Lower lobe of right lung (tissue), 2 donors: Measurements from ENCODE around the gene ALG9. TPM values are rescaled to one million over a fixed set of nuclear protein-coding genes. Genes with fewer than 3 reads are reported as not detected.
A peak's percentile ranks its signal among the peaks of the same experiment; 100 is the strongest.

Experiments
- ATAC-seq, 2 donors: fragments of 200-7000 bp; cut with Tn5 transposase; one replicate each; pipeline ENCODE4 v1.9.1; 2020 to 2022; ENCODE audit warnings: mild to moderate bottlenecking in 2 of 2, moderate library complexity in 2 of 2
- DNase-seq: peaks from one replicate; pipeline ENCODE4 v3.0.0-alpha.2; 2020
- H3K27ac ChIP-seq: fragments of 200-600 bp; one replicate; pipeline ENCODE4 v1.8.0; 2022
- H3K27me3 ChIP-seq: fragments of 200-600 bp; one replicate; pipeline ENCODE4 v1.8.0; 2022; ENCODE audit warnings: low read depth
- H3K36me3 ChIP-seq: fragments of 200-600 bp; one replicate; pipeline ENCODE4 v1.8.0; 2022; ENCODE audit warnings: mild to moderate bottlenecking
- H3K4me1 ChIP-seq: fragments of 200-600 bp; one replicate; pipeline ENCODE4 v1.8.0; 2022
- H3K4me3 ChIP-seq: fragments of 200-600 bp; one replicate; pipeline ENCODE4 v1.8.0; 2022; ENCODE audit warnings: mild to moderate bottlenecking
- H3K9me3 ChIP-seq: fragments of 200-600 bp; one replicate; pipeline ENCODE4 v1.8.0; 2022
- intact Hi-C: fragments of 100-400 bp; cut with DNase I; formaldehyde crosslinking; loops from one replicate; pipeline ENCODE4 v1.11.0; 2022
- total RNA-seq: library from RNA; stranded (reverse); fragmentation: NEBNext Ultra II Directional; extraction: Animal tissue kit (Norgen Biotek cat#: 25700); gene quantifications from one replicate; pipeline ENCODE4 v1.2.1, GENCODE V29; 2021
- TF ChIP-seq, protein P1 (sequence below): fragments of 200-600 bp; IDR thresholded peaks from one replicate; pipeline ENCODE4 v1.8.0; 2022; ENCODE audit warnings: antibody characterized with exemption, mild to moderate bottlenecking
- donor health status: DM: no; HTN: yes; CAD: no; lungs with severe emphysema.

ALG9 gene
- total RNA-seq, 1 donor from 2014 or later, result 25.5 TPM

DNA sequence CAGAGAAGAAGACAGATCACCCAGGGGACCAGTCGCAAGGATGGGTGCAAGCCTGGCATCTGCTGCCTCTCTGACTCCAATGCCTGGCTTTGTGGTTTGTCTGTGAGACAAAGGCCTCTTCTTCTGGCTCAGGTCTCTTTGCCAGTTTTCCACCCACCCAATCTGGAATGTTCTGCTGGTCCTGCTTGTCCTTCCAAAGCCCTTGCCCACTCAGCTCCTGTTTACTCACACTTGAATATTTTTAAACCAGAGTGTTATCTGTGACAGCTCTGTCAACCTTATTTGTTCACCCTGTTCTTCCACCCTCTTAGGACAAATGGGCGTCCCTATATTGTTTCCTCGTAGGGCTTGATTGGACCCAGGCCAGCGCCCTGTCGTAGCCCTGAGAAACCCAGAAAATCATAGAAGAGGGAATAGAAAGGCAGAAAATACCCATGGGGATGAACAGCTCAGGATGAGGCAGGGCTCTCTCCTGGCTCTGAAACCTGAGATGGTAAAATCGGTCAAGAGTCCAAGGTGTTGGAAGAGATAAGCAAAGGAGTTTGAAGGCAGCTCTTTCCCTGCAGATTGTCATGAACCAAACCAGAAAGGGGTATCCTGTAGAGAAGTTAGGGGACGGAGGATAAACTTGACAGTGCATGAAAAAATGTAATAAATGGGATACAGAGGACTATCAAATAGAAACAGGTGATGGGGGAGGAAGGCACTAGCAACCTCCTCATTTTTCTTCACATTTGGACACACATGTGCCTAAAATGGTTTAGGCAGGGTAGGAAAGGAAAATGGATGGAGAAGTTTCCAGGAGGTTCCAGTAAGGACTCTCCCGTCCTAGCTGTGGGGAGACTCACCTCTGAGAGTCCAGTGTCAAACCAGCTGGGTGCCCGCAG, 39.5 kb upstream of the ALG9 start:
- TF ChIP-seq, protein P1, sequence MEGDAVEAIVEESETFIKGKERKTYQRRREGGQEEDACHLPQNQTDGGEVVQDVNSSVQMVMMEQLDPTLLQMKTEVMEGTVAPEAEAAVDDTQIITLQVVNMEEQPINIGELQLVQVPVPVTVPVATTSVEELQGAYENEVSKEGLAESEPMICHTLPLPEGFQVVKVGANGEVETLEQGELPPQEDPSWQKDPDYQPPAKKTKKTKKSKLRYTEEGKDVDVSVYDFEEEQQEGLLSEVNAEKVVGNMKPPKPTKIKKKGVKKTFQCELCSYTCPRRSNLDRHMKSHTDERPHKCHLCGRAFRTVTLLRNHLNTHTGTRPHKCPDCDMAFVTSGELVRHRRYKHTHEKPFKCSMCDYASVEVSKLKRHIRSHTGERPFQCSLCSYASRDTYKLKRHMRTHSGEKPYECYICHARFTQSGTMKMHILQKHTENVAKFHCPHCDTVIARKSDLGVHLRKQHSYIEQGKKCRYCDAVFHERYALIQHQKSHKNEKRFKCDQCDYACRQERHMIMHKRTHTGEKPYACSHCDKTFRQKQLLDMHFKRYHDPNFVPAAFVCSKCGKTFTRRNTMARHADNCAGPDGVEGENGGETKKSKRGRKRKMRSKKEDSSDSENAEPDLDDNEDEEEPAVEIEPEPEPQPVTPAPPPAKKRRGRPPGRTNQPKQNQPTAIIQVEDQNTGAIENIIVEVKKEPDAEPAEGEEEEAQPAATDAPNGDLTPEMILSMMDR, result no peak
- H3K9me3 ChIP-seq, result no peaks in the 10 kb centered on the region
- H3K27me3 ChIP-seq, result peaks cover 14% of the 10 kb centered on the region
- peak overlapping the region; percentile 59 for H3K4me3 ChIP-seq
- peak overlapping the region; percentile 83 for H3K27ac ChIP-seq
- peaks cover 11% of the 10 kb centered on the region for H3K4me1 ChIP-seq
- intact Hi-C loops, result no loop called here
- ATAC-seq (peak; percentile 12 to 74), DNase-seq (no peak)
- peaks cover 9% of the 10 kb centered on the region for H3K36me3 ChIP-seq

DNA sequence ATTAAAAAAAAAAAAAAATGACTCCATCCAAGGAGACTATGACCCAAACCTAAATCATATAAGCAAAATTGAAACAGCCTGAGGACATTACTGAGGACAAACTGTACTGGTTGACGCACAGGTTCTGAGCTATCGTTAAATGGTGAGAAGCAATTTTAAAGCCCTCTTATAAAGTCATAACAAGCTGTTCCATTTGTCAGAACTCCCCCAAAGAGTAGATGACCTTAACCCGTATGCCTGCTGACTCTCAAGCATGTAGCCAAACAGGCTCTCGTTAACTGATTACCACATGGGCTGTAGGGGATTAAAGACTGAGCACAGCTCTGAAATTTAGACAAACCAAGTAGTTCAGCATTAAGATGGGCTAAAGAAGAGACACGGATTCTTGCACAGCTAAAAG, 38.0 kb upstream of the ALG9 start:
- Histone ChIP-seq H3K4me1 (peaks cover 11% of the 10 kb centered on the region), H3K27me3 (peaks cover 14% of the 10 kb centered on the region), H3K4me3 (no peak overlapping the region), H3K36me3 (peaks cover 9% of the 10 kb centered on the region), H3K27ac (no peak overlapping the region), H3K9me3 (no peaks in the 10 kb centered on the region)
- ATAC-seq (no peak), DNase-seq (no peak)
- intact Hi-C loops, result no loop called here
- TF ChIP-seq, protein P1, result no peak

DNA sequence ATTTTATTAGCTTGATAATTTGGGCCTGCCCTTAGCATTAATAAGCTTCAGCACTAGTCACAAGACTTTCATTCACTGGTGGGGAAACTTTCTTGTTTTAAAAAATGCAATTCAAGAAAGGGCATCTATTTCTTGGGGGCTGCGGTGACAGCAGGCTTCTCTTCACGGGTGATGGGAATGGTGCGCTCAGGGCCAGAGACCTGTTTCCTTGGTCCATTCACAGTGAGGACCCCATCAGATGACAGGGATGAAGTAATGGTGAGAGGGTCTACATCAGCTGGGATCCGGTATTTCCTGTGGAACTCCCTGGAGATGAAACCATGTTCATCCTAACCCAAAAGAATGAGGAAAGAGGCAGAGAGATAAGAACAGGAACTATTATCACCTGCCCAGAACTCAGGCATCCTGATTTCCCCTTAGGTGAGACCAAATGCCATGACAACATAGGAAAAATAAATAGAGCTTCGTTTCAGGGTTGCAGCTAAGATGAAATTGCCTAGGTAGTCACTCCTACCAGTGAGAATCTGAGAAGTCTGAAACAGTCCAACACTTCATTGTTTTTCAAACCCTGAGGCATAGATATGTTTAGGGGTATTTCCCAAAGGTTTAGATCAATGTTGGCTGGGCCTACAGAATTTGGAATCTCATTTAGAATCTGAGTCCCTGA, 37.4 kb upstream of the ALG9 start:
- Histone ChIP-seq H3K9me3 (no peaks in the 10 kb centered on the region), H3K4me3 (no peak overlapping the region), H3K4me1 (peaks cover 11% of the 10 kb centered on the region), H3K36me3 (peaks cover 9% of the 10 kb centered on the region), H3K27me3 (peaks cover 14% of the 10 kb centered on the region), H3K27ac (no peak overlapping the region)
- ATAC-seq, result no peak
- TF ChIP-seq, protein P1, result no peak
- intact Hi-C loops, result no loop called here
- DNase-seq, result no peak

DNA sequence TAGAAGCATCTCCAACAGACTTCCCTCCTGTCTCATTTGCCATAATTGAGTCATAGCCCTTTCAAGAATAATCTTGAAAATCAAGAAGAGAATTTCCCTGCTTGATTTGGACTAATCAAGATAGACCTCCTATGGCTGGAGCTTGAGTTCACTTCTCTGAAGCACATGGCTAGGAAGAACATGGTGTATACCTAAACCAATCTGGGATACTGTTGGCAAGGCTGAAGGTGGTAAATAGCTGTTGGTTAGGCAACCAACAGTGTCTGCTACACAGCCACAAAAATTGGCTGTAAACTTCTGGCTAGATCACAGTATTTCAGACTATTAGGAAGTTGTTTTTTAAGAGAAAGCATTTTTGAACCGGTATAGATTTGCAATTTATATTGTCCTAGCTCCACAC, 35.3 kb upstream of the ALG9 start:
- TF ChIP-seq, protein P1, result no peak
- intact Hi-C loops, result no loop called here
- Histone ChIP-seq H3K4me1 (peaks cover 11% of the 10 kb centered on the region), H3K9me3 (no peaks in the 10 kb centered on the region), H3K4me3 (no peak overlapping the region), H3K27ac (no peak overlapping the region), H3K36me3 (peaks cover 9% of the 10 kb centered on the region), H3K27me3 (peaks cover 1% of the 10 kb centered on the region)
- no peak for DNase-seq
- no peak for ATAC-seq

DNA sequence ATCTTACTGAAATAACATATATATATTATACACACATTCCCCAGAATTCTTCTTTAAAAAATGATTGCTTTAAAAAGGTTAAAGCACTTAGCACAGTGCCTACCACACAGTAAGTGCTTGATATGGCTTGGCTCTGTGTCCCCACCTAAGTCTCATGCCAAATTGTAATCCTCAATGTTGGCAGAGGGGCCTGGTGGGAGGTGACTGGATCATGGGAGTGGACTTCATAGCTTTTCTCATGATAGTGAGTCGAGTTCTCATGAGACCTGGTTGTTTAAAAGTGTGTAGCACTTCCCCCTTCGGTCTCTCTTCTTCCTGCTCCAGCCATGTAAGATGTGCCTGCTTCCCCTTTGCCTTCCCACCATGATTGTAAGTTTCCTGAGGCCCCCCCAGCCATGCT, 34.0 kb upstream of the ALG9 start:
- Histone ChIP-seq H3K27ac (no peak overlapping the region), H3K27me3 (no peaks in the 10 kb centered on the region), H3K4me1 (peaks cover 5% of the 10 kb centered on the region), H3K4me3 (no peak overlapping the region), H3K36me3 (peaks cover 9% of the 10 kb centered on the region), H3K9me3 (no peaks in the 10 kb centered on the region)
- TF ChIP-seq, protein P1, result no peak
- ATAC-seq, result no peak
- intact Hi-C loops, result no loop called here
- no peak for DNase-seq
